Breast epithelium (tissue), 4 donors: ENCODE measurements around the gene IRS1. TPM values are rescaled to one million over a fixed set of nuclear protein-coding genes. Genes with fewer than 3 reads are reported as not detected.

Source experiments
- DNase-seq, 2 donors: peaks; one replicate each; pipeline ENCODE4 v3.0.0-alpha.2; 2019; ENCODE audit warnings: low spot score in 2 of 2
- H3K27ac ChIP-seq, 2 donors: fragments of 200-600 bp; sonication (generic) in 1 of 2; one replicate each; pipeline ENCODE4 v1.5.1; 2016 to 2019; ENCODE audit warnings: mild to moderate bottlenecking in 1 of 2
- H3K27me3 ChIP-seq, 2 donors: fragments of 200-600 bp; sonication (generic) in 1 of 2; one replicate each; pipeline versions ENCODE4 v1.5.1 to v1.6.0; 2017 to 2019; ENCODE audit warnings: control low read depth in 1 of 2, mild to moderate bottlenecking in 1 of 2
- H3K36me3 ChIP-seq: fragments of 200-600 bp; one replicate; pipeline ENCODE4 v1.5.1; 2019
- H3K4me1 ChIP-seq, 2 donors: fragments of 200-600 bp; sonication (generic); one replicate each; pipeline ENCODE4 v1.5.1; 2016 to 2019; ENCODE audit warnings: control low read depth in 1 of 2
- H3K4me3 ChIP-seq, 3 donors: fragments of 200-600 bp; sonication (generic); 1 replicate in 2 of 3; 2 replicates in 1 of 3; pipeline ENCODE4 v1.5.1; 2016 to 2019; ENCODE audit warnings: mild to moderate bottlenecking in 3 of 3, moderate library complexity in 2 of 3
- H3K9me3 ChIP-seq, 2 donors: fragments of 200-600 bp; sonication (generic) in 1 of 2; one replicate each; pipeline ENCODE4 v1.5.1; 2016 to 2019; ENCODE audit warnings: control low read depth in 1 of 2
- CTCF ChIP-seq, 3 donors: fragments of 450-650 bp; IDR thresholded peaks; one replicate each; pipeline ENCODE4 v1.5.1; 2016 to 2017; ENCODE audit warnings: antibody characterized with exemption in 3 of 3, mild to moderate bottlenecking in 3 of 3, moderate library complexity in 3 of 3
- POLR2A ChIP-seq: fragments of 450-650 bp; IDR thresholded peaks from one replicate; pipeline ENCODE4 v1.6.1; 2016; ENCODE audit warnings: antibody characterized with exemption, mild to moderate bottlenecking, moderate library complexity
- POLR2AphosphoS5 ChIP-seq, 3 donors: sonication (generic); formaldehyde crosslinking; IDR thresholded peaks; one replicate each; pipeline ENCODE4 v1.6.1; 2017; ENCODE audit warnings: antibody characterized with exemption in 3 of 3
- intact Hi-C: fragments of 100-400 bp; cut with DNase I; formaldehyde crosslinking; loops from one replicate; pipeline ENCODE4 v1.15.1; 2023; ENCODE audit warnings: low total_unique reads
- total RNA-seq, 3 donors: library from RNA; depleted of rRNA; stranded (reverse); fragments of >200 nt; gene quantifications; one replicate each; pipeline ENCODE4 v1.1.0, GENCODE V29; 2016

IRS1 gene
- total RNA-seq, 3 donors from 2014 or later: 18.4 to 48.3 (median 22.3) TPM

- no peaks in the 10 kb centered on the region for H3K9me3 ChIP-seq
- DNase-seq: no peak
- intact Hi-C loops: no loop called here
- H3K27ac ChIP-seq: peak overlapping the region; percentile 30 to 37
- no peak overlapping the region for H3K4me3 ChIP-seq
- no peaks in the 10 kb centered on the region for H3K36me3 ChIP-seq
- peaks cover 0 to under 1% of the 10 kb centered on the region in 2 donors for H3K4me1 ChIP-seq
- no peaks in the 10 kb centered on the region for H3K27me3 ChIP-seq
- TF ChIP-seq CTCF (IDR thresholded peaks at IDR 0.05): no peak
- no peak for TF ChIP-seq POLR2A
- no peak for TF ChIP-seq POLR2AphosphoS5 (IDR thresholded peaks at IDR 0.05)
These were observed 65.6 kb downstream of the IRS1 start for GRCh38 chr2:226733927-226734564.

DNA sequence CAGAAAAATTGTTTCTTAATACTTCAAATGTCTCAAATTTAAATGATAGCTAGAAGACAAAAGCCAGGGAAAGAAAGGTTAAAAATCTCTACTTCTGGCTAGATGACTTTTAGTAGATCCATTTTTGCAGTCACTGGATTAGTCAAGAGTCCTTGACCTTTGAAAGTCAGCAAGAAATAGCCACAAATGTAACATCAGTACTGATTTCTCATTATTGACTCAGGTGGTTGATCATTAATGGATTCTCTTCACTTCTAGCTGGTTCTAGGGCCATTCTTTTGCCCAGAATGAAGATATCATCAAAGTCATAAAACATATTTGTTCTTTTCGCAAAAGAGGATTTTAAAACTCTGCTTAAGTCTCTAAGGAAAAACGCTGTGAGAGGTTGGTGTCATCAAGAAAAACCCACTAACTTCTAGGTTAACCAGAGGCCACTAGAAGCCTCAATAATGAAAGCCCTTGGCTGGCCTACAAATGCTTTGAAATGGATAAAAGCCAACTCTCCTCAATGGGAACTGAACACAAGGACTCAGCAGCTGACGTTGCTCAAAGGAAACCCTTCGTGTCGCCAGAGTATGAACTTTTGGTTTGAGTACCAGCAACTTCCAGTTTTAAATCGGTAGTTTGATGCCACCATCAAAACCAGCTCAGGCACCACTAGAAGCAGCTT is 66.3 kb downstream of the IRS1 start:
- no peak for DNase-seq
- TF ChIP-seq POLR2AphosphoS5 (IDR thresholded peaks at IDR 0.05): no peak
- no peak for TF ChIP-seq CTCF (IDR thresholded peaks at IDR 0.05)
- no peaks in the 10 kb centered on the region for H3K36me3 ChIP-seq
- no peaks in the 10 kb centered on the region for H3K4me1 ChIP-seq
- H3K4me3 ChIP-seq: no peak overlapping the region
- H3K27me3 ChIP-seq: no peaks in the 10 kb centered on the region
- no peaks in the 10 kb centered on the region for H3K9me3 ChIP-seq
- intact Hi-C loops: no loop called here
- peak overlapping the region; percentile 30 to 37 for H3K27ac ChIP-seq

DNA sequence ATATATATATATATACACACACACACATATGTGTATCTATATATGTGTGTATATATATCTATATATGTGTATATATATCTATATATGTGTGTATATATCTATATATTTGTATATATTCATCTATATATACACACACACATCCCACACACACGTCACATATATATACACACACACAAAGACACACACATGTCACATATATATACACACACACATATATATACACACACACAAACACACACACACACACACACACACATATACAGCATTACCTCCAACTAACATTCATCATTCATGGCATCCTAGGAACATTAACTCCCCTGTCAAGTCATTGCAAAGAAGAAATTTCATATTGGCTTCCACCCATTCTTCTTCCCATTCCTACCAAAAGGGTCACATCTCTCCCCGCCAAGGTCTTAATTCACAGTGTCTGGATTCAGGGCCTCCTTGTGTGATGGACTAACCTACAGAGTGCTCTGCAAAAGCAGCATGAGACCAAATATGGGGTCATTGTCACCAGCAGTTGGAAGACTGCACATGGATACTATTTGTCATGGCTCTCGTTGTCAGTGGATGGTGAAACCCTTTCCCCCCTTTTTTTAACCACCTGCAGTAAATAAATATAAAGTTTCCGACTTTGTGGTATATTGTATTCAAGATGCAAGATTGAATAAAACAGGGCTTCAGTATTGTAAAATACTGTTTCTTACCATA is 67.0 kb downstream of the IRS1 start:
- Histone ChIP-seq H3K27ac (no peak overlapping the region), H3K9me3 (no peaks in the 10 kb centered on the region), H3K27me3 (no peaks in the 10 kb centered on the region), H3K4me3 (no peak overlapping the region), H3K4me1 (no peaks in the 10 kb centered on the region), H3K36me3 (no peaks in the 10 kb centered on the region)
- TF ChIP-seq POLR2A (no peak), POLR2AphosphoS5 (IDR thresholded peaks at IDR 0.05) (no peak), CTCF (IDR thresholded peaks at IDR 0.05) (no peak)
- no peak for DNase-seq
- intact Hi-C loops: no loop called here

DNA sequence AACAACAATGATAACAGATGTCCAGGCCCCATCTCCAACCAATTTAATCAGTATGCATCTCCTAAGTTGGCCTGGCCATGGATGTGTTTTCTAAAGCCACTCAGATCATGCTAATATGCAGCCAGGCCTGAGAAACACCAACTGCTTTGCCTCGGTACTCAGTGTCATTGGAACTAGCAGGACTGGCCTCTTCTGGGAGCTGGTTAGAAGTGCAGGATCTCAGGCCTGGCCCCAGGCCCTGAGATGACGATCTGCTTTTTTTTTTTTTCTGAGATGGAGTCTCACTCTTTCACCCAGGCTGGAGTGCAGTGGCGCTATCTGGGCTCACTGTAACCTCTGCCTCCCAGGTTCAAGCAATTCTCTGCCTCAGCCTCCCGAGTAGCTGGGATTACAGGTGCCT is 69.1 kb downstream of the IRS1 start:
- no peaks in the 10 kb centered on the region for H3K36me3 ChIP-seq
- intact Hi-C loops: no loop called here
- peak overlapping the region in 1 of 2 donors; percentile 18 for H3K27ac ChIP-seq
- no peak overlapping the region for H3K4me3 ChIP-seq
- H3K4me1 ChIP-seq: no peaks in the 10 kb centered on the region
- TF ChIP-seq CTCF (IDR thresholded peaks at IDR 0.05): peak in 1 of 3 donors; percentile 9
- no peak for TF ChIP-seq POLR2AphosphoS5 (IDR thresholded peaks at IDR 0.05)
- TF ChIP-seq POLR2A: no peak
- no peaks in the 10 kb centered on the region for H3K9me3 ChIP-seq
- H3K27me3 ChIP-seq: no peaks in the 10 kb centered on the region
- DNase-seq: no peak

GRCh38 chr2:226728996-226729395 is 70.6 kb downstream of the IRS1 start:
- intact Hi-C loops: no loop called here
- no peak for TF ChIP-seq POLR2AphosphoS5 (IDR thresholded peaks at IDR 0.05)
- TF ChIP-seq CTCF (IDR thresholded peaks at IDR 0.05): no peak
- TF ChIP-seq POLR2A: no peak

More at GRCh38 chr2:226728996-226729395, 70.6 kb downstream of the IRS1 start:
- no peaks in the 10 kb centered on the region for H3K9me3 ChIP-seq
- H3K27me3 ChIP-seq: no peaks in the 10 kb centered on the region
- no peaks in the 10 kb centered on the region for H3K4me1 ChIP-seq
- no peaks in the 10 kb centered on the region for H3K36me3 ChIP-seq
- no peak overlapping the region for H3K4me3 ChIP-seq
- H3K27ac ChIP-seq: no peak overlapping the region
- DNase-seq: no peak
